Measurements from ENCODE around the gene KAT2A.
A peak's percentile ranks its signal among the peaks of the same experiment; 100 is the strongest.

Gene KAT2A

DNA sequence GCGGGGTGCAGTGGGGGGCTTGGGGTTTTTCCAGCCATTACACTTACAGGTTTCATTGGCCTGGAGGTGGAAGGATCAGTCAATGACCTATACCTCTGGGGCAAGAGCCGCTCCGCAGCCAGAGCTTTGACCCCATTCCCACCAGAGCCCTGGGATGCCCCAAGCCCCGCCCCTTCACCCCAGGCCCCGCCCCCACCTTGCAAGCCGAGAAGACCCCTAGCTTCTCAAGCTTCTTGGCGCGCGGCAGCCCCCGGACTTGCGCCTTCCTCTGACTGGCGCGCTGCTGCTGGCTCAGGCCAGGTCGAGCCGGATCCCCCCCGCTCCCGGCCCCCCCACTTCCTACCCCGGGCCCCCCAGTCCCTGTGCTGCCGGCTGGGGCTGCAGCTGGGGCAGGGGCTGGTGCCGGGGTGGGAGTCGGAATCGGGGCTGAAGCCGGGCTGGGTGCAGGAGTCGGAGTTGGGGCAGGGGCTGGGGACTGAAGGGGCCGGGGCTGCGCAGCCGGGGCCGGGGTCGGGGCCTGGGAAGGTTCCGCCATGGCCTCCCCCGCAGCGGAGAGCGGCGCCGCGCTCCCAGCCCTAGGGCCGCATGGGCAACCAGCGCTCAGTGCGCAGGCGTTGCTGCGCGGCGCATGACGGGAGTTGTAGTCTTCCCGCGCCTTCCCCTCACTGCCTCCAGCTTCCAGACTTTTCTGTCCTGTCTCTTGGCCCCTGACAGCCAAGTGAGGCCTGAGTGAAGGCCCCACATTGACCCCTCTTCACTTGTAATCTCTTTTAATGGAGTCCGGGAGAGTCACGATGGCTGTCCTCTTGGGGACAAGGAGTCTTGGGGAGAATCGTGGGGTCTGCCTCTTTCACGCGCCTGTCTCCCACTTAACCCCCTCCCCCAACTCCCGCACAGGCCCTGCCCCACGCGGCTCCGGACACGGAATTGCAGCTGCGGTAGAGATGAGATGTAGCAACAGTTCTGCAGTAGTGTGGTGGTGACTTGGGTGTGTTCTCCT lies at the start of gene KAT2A:
Gene KAT2A, minus strand, starts transcription at position 598 of the 1,000 bp plus-strand sequence. Its CDS starts 63 bp downstream, at position 535.
- Mint-ChIP-seq H3K9me3 (no peaks in the 10 kb centered on the region), H3K4me1 (peaks cover 17% of the 10 kb centered on the region)

GRCh38 chr17:42169351-42169750 lies 48.2 kb upstream of the KAT2A start:
- Mint-ChIP-seq H3K27me3 (no peaks in the 10 kb centered on the region), H3K4me1 (peaks cover 8% of the 10 kb centered on the region), H3K9me3 (no peaks in the 10 kb centered on the region), H3K27ac (no peak overlapping the region), H3K36me3 (peaks cover 3% of the 10 kb centered on the region), H3K4me3 (no peak overlapping the region)
- DNase-seq (ENCODE audit: low spot score in 2 of 2) = no peak
- no peak for ATAC-seq (ENCODE audit: low read depth)

More for the DNA sequence above, at the start of gene KAT2A:
- Mint-ChIP-seq H3K36me3 (peaks cover 17% of the 10 kb centered on the region), H3K27ac (peak within 1 kb of the TSS; percentile 47), H3K27me3 (no peaks in the 10 kb centered on the region), H3K4me3 (peak within 1 kb of the TSS; percentile 77)
- peak; percentile 84 for ATAC-seq (ENCODE audit: low read depth)
- DNase-seq (ENCODE audit: low spot score in 2 of 2) = peak; percentile 65 to 73

GRCh38 chr17:42167807-42168206 lies 46.6 kb upstream of the KAT2A start:
- Mint-ChIP-seq H3K9me3 (no peaks in the 10 kb centered on the region), H3K27ac (no peak overlapping the region), H3K36me3 (peaks cover 3% of the 10 kb centered on the region), H3K27me3 (no peaks in the 10 kb centered on the region), H3K4me3 (no peak overlapping the region), H3K4me1 (peaks cover 8% of the 10 kb centered on the region)
- no peak for ATAC-seq (ENCODE audit: low read depth)
- no peak for DNase-seq (ENCODE audit: low spot score in 2 of 2)

DNA sequence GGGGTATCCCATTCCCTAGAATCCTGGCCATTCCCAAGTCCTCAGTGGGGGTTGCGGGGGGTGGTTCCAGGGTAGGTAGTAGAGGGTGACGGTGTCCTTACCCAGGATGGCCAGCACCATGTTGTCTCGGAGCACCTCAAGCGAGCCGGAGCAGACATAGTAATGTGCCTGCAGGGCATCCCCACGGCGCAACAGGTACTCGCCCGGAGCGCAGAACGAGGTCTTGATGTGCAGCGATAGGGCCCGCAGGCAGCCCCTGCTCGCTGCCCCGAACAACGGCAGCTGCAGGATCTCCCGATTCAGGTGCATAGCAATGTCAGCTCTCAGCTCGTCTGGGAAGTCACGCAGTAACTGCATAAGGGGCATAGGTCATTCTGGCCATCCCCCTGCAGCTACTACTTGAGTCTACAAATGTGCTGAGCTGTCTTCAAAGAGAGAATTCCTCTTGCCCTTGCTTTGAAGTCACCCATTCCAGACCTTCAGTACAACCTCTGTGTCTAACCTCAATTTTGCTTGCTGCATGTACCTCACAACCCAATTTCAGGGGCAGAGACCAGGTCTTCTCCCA lies 45.1 kb upstream of the KAT2A start:
- Mint-ChIP-seq H3K9me3 (no peaks in the 10 kb centered on the region), H3K27ac (no peak overlapping the region)

DNA sequence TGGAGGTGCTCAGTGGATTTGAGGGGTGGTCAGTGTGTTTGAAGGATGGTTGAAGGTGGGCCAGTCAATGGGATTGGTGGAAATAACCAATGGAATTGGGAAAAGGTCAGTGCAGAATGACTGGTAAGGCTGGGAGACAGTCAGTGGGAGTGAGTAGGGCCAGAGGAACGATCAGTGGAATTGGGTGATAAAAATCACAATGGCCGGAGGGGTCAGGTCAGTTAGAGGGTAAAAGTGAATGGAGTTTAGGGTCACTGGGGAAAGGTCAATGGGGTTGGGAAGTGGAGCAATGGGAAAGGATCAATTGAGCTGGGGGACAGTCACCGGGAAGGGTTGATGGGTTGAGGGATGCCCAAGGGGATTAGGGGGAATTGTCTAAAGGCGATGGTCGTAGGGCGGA lies 44.6 kb upstream of the KAT2A start:
- no peak for ATAC-seq (ENCODE audit: low read depth)
- H3K9me3 Mint-ChIP-seq = no peaks in the 10 kb centered on the region

More for the DNA sequence above, 45.1 kb upstream of the KAT2A start:
- DNase-seq (ENCODE audit: low spot score in 2 of 2) (no peak), ATAC-seq (ENCODE audit: low read depth) (no peak)
- H3K36me3 Mint-ChIP-seq = peaks cover 3% of the 10 kb centered on the region
- H3K4me1 Mint-ChIP-seq = peaks cover 12% of the 10 kb centered on the region
- H3K27me3 Mint-ChIP-seq = no peaks in the 10 kb centered on the region
- no peak overlapping the region for H3K4me3 Mint-ChIP-seq

DNA sequence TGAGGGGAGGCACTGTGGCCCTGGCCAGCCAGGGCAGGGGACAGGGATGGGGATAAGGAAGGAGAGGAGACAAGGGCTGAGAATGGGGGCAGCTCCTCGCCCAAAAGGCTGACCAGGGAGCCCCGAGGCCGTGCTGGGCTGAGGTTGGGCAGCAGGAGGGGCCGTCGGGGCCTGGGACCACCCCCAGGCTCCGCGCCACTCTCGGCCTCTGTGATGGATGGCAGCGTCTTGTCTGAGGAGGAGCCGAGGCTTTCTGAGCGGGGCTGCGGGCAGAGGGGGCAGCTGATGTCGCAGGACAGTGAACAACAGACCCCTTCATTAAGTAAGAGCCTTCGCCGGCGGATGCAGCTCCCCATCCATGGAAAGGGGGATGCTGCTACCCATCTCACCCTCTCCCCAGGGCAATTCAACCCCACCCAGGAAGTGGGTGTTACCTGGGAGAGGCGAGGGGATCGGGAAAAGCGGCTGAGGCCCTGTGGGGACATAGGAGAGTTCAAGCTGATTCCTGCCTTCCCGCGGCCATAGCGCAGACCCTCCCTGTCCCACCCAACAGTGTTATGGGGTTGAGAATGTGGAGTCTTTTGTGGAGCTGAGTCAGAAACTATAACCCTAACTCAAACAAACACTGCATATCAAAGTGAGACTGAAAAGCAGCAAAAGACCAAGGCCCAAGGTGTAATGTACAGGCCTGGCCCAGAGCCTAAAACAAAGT lies 42.7 kb upstream of the KAT2A start:
- ATAC-seq (ENCODE audit: low read depth) = no peak
- no peaks in the 10 kb centered on the region for H3K27me3 Mint-ChIP-seq
- H3K9me3 Mint-ChIP-seq = no peaks in the 10 kb centered on the region
- H3K27ac Mint-ChIP-seq = no peak overlapping the region
- H3K4me1 Mint-ChIP-seq = peaks cover 12% of the 10 kb centered on the region
- no peaks in the 10 kb centered on the region for H3K36me3 Mint-ChIP-seq
- no peak for DNase-seq (ENCODE audit: low spot score in 2 of 2)
- no peak overlapping the region for H3K4me3 Mint-ChIP-seq

More for the DNA sequence above, 44.6 kb upstream of the KAT2A start:
- no peaks in the 10 kb centered on the region for H3K27me3 Mint-ChIP-seq
- peaks cover 2% of the 10 kb centered on the region for H3K36me3 Mint-ChIP-seq
- no peak for DNase-seq (ENCODE audit: low spot score in 2 of 2)
- H3K4me1 Mint-ChIP-seq = peaks cover 12% of the 10 kb centered on the region
- no peak overlapping the region for H3K4me3 Mint-ChIP-seq
- no peak overlapping the region for H3K27ac Mint-ChIP-seq

- DNase-seq (ENCODE audit: low spot score in 2 of 2) = no peak
Measured at GRCh38 chr17:42163113-42163512, 41.9 kb upstream of the KAT2A start.

DNA sequence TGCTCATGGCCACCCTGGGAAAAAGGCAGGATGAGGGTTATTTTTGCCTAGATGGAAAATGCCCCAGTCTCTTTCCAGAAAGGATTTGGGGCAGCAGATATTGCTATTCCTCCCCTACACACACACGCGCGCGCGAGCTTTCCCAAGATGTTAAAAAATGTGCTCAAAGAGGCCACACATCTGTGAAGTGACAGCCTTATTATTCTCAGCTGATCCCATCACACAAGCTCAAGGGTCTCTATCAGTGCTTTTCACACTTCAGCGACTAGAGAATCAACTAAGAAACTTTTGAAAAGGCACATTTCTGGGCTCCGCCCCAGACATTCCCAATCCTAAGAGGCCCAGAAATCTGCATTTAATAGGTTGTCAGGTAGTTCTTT lies 39.4 kb upstream of the KAT2A start:
- Mint-ChIP-seq H3K27me3 (no peaks in the 10 kb centered on the region), H3K4me1 (peaks cover 4% of the 10 kb centered on the region), H3K36me3 (no peaks in the 10 kb centered on the region), H3K9me3 (no peaks in the 10 kb centered on the region), H3K27ac (no peak overlapping the region), H3K4me3 (no peak overlapping the region)
- ATAC-seq (ENCODE audit: low read depth) (no peak), DNase-seq (ENCODE audit: low spot score in 2 of 2) (no peak)

More at GRCh38 chr17:42163113-42163512, 41.9 kb upstream of the KAT2A start:
- no peak overlapping the region for H3K4me3 Mint-ChIP-seq
- peaks cover 12% of the 10 kb centered on the region for H3K4me1 Mint-ChIP-seq
- ATAC-seq (ENCODE audit: low read depth) = no peak
- no peak overlapping the region for H3K27ac Mint-ChIP-seq
- H3K9me3 Mint-ChIP-seq = no peaks in the 10 kb centered on the region
- H3K36me3 Mint-ChIP-seq = no peaks in the 10 kb centered on the region
- no peaks in the 10 kb centered on the region for H3K27me3 Mint-ChIP-seq

DNA sequence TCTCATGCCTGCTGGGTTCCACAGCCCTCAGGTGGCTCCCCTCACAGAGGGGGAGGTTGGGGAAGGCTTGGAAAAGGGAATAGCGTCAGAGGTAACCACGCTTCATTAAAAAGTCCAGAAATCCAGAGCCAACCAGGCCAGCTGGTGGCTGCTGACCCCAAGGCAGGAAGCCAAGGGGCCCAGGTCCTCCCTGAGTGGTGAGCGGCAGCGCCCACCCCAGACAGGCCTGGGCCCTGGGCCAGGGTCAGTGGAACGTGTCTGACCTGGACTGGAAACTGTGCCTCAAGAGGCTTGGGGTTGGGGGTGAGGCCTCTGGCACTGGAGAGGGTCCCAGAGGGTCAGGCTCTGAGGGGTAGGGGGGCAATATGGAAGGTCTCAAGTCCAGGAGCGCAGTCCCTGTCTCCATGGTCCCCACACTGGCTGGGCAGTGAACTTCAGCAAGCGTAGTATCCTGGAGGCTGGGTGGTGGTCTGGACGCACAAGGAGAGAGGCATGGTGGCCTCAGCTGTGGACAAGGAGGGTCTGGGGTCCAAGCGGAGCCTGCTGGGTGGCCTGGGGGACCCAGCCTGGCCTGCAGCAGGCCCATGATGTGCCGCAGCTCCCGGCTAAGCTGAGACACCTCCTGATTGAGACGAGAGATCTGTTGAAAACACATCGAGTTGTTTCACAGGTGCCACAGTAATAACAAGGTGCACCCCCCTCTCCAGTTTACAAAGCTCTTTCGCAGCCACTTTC lies 38.8 kb upstream of the KAT2A start:
- Mint-ChIP-seq H3K4me3 (no peak overlapping the region), H3K27ac (no peak overlapping the region), H3K9me3 (no peaks in the 10 kb centered on the region), H3K36me3 (no peaks in the 10 kb centered on the region), H3K27me3 (no peaks in the 10 kb centered on the region), H3K4me1 (peaks cover 4% of the 10 kb centered on the region)
- ATAC-seq (ENCODE audit: low read depth) (no peak), DNase-seq (ENCODE audit: low spot score in 2 of 2) (no peak)

GRCh38 chr17:42155614-42156045 lies 34.5 kb upstream of the KAT2A start:
- ATAC-seq (ENCODE audit: low read depth) (no peak), DNase-seq (ENCODE audit: low spot score in 2 of 2) (no peak)
- Mint-ChIP-seq H3K27ac (no peak overlapping the region), H3K4me1 (peaks cover 21% of the 10 kb centered on the region), H3K36me3 (no peaks in the 10 kb centered on the region), H3K9me3 (no peaks in the 10 kb centered on the region), H3K4me3 (peak overlapping the region; percentile 82), H3K27me3 (no peaks in the 10 kb centered on the region)

- H3K4me3 Mint-ChIP-seq = peak overlapping the region; percentile 82
- ATAC-seq (ENCODE audit: low read depth) (no peak), DNase-seq (ENCODE audit: low spot score in 2 of 2) (no peak)
- H3K9me3 Mint-ChIP-seq = no peaks in the 10 kb centered on the region
- H3K4me1 Mint-ChIP-seq = peaks cover 21% of the 10 kb centered on the region
- no peaks in the 10 kb centered on the region for H3K27me3 Mint-ChIP-seq
- H3K27ac Mint-ChIP-seq = peak overlapping the region; percentile 86
- H3K36me3 Mint-ChIP-seq = no peaks in the 10 kb centered on the region
Measured at GRCh38 chr17:42153919-42154742, 33.0 kb upstream of the KAT2A start.

- no peak for DNase-seq (ENCODE audit: low spot score in 2 of 2)
- ATAC-seq (ENCODE audit: low read depth) = no peak
- Mint-ChIP-seq H3K9me3 (no peaks in the 10 kb centered on the region), H3K4me3 (no peak overlapping the region), H3K27me3 (no peaks in the 10 kb centered on the region), H3K4me1 (peaks cover 19% of the 10 kb centered on the region), H3K27ac (peak overlapping the region; percentile 46), H3K36me3 (peaks cover 16% of the 10 kb centered on the region)
Measured at GRCh38 chr17:42146911-42147607, 25.9 kb upstream of the KAT2A start.
